Glomerular endothelial cell (primary cell): ENCODE data around the gene FMO4. TPM values are rescaled to one million over a fixed set of nuclear protein-coding genes. Genes with fewer than 3 reads are reported as not detected.
"Not testable (repeated sequence)": the region's sequence is repeated elsewhere in the genome, so short reads cannot be mapped to it uniquely, and the experiment has no call there.

Source experiments
- DNase-seq: peaks from one replicate; pipeline ENCODE4 v3.0.0-alpha.2; 2011; ENCODE audit warnings: low read depth, low spot score; ENCODE audit errors: extremely low read depth
- total RNA-seq: library from RNA; depleted of rRNA; stranded (reverse); fragments of >200 nt; gene quantifications from 2 replicates; pipeline ENCODE4 v1.2.3, GENCODE V29; 2015

The FMO4 gene
- total RNA-seq, 1 donor from 2014 or later: 0.88 TPM

- DNase-seq: no peak
These were observed 15.3 kb downstream of the FMO4 start for GRCh38 chr1:171329251-171329650.

DNA sequence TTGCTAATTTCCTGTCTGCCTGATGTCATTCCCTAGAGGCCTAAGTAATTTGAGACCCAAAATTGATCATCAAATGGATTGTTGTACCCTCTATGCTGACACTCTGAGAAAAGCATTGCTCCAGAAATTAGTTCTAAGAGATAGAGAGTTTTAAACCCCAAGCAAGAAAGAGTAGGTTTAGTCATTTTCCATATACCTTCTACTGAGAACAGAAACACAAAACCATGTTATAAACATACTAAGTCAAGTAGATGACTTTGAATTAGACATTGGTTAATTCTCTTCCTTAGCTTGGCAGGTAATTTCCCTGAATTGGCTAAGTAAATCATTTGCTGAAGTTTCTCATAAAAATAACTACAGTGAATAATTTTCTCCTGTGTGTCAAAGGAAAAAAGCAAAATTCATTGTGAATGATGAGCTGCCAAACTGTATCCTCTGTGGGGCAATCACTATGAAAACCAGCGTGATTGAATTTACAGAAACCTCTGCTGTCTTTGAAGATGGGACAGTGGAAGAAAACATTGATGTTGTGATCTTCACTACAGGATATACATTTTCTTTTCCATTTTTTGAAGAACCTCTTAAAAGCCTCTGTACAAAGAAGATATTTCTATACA, 20.1 kb downstream of the FMO4 start:
- DNase-seq: no peak

DNA sequence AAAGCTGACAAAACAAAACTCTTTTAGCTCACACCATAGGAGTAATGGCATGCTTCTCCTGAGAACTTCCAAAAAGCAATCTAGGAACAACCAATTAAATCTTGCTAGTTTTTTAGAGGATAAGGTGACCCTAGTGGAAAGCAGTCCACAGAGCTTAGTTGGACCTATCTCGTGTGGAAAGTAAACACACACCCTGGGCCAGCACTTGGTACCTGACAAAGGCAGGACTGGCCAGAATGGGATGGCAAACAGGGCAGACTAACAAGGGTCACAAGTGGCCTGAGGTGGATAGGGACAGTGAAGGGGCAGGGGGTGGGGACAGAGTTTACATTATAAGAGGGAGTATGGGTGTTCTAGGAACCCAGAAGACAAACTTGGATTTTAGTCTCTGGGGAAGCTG, 22.0 kb downstream of the FMO4 start:
- no peak for DNase-seq

GRCh38 chr1:171339345-171339744, 25.4 kb downstream of the FMO4 start:
- DNase-seq: not testable (repeated sequence)

- DNase-seq: no peak
These were observed 29.9 kb downstream of the FMO4 start for GRCh38 chr1:171343727-171344472.

GRCh38 chr1:171344473-171344820, 30.5 kb downstream of the FMO4 start:
- DNase-seq: no peak

DNA sequence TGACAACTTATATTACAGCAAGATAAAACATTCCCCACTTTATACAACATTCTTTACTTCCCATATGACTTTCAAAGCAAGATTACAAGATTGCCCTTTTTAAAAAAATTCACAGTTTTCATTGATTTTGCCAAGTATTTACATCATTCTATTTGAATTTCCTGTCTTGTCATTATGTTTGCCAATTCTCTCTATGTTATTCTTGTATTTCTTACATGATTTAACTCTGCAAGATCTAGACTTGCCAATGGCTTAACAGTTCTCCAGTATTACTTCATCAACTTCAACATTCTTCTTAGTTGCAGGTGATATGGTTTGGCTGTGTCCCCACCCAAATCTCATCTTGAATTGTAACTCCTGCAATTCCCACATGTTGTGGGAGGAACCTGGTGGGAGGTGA, 31.6 kb downstream of the FMO4 start:
- DNase-seq: no peak

DNA sequence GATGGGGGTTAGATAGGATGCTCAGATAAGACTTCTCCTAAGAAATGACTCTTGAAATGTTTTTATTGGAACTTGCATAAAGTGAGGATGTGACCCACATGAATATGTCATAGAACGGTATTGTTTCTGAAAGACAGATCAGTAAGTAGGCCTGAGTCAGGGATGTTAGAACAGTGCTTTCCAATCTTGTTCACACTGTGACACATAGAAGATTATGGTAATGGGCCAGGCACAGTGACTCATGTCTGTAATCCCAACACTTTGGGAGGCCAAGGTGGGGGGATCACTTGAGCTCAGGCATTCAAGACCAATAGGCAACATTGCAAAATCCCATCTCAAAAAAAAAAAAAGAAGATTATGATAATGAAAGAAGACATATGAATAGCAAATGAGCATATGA, 32.9 kb downstream of the FMO4 start:
- no peak for DNase-seq

DNA sequence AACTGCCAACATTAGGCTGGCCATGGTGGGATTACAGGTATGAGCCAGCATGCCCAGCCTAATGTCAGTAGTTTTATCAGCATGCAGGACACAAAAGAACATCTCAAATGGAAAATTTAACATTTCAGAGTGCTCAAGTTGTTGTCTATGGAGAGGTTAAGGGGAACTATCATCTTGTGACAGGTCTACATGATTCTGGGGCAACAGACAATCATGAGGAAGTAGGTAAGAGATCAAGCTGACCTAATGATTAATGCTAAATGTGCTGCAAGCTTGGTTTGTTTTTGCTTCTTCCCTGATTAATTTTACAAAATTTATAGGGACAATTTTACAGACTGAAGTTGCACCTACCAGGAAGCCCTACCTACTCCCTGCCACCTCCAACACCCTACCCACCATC, 36.6 kb downstream of the FMO4 start:
- DNase-seq: no peak

GRCh38 chr1:171351961-171352360, 38.0 kb downstream of the FMO4 start:
- no peak for DNase-seq

DNA sequence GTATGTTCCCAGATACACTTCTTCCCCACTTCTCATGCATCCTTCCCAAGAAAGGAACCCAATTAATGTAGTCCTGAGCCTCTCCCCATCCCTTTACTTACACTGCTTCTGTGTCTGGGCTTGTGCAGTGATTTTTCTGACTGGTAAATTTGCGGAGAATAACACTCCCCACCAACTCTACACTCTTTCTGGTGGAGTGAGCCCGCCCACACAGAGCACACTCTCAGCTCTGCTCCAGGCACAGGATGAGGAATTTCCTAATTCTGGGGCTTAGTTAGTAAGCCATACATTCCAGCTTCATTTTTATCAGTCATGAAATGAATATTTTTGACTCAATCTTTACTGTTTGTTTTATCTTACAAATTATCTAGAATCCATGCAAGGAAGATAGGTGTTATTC, 38.6 kb downstream of the FMO4 start:
- no peak for DNase-seq

DNA sequence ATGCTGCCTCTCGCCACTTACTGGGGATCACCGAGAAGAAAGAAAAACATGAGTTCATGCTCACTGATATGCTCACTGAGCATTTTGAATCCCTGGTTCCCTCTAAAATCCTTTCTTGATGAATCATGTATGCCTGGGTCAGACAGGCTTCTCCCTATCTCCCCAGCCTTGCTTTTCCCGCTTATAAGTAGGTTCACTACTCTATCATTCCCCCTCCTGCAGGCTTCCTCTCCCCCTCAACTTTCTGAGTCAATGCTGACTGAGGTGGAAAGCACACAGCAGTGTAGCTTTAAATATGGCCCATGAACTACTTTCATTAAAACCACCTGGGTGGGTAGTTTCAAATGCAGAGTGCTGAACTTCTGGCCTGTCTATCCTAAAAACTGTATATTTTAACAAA, 41.7 kb downstream of the FMO4 start:
- no peak for DNase-seq

- DNase-seq: no peak
These were observed 43.2 kb downstream of the FMO4 start for GRCh38 chr1:171357179-171357578.

DNA sequence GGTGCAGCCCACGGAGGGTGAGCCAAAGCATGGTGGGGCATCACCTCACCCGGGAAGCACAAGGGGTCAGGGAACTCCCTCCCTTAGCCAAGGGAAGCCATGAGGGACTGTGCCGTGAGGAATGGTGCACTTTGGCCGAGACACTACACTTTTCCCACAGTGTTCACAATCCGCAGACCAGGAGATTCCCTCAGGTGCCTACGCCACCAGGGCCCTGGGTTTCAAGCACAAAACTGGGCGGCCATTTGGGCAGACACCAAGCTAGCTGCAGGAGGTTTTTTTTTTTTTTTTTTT, 45.3 kb downstream of the FMO4 start:
- DNase-seq: not testable (repeated sequence)

GRCh38 chr1:171359731-171360527, 45.9 kb downstream of the FMO4 start:
- not testable (repeated sequence) for DNase-seq

DNA sequence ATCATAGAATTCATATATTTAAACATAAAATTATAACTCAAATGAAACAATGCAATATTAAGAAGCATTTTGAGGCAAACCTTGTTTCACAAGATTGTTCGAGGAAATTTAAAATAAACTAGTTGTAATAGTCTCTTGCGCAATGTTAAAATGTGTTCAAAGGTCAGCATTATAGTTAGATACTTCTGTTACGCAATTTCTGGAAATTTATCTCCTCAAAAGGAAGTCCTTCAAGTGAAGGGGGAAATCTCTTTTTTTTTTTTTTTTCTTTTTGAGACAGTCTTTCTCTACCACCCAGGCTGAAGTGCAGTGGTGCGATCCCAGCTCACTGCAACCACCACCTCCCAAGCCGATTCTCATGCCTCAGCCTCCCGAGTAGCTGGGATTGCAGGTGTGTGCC, 52.1 kb downstream of the FMO4 start:
- no peak for DNase-seq

GRCh38 chr1:171366816-171367215, 52.8 kb downstream of the FMO4 start:
- DNase-seq: no peak

DNA sequence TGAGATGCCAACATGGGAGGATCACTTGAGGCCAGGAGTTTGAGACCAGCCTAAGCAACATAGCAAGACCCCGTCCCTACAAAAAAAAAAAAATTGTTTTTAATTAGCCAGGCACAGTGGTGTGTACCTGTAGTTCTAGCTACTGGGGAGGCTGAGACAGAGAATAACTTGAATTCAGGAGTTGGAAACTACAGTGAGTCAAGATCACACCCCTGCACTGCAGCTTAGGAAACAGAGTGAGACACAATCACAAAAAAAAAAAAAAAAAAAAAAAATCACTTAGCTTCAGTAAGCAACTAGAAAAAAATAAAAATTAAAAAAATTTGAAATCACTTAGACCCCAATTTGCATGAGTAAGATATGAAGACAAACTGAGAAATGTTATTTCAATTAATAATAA, 53.5 kb downstream of the FMO4 start:
- no peak for DNase-seq

- DNase-seq: no peak
These were observed 58.6 kb downstream of the FMO4 start for GRCh38 chr1:171372418-171373084.

GRCh38 chr1:171373357-171374122, 59.6 kb downstream of the FMO4 start:
- not testable (repeated sequence) for DNase-seq

DNA sequence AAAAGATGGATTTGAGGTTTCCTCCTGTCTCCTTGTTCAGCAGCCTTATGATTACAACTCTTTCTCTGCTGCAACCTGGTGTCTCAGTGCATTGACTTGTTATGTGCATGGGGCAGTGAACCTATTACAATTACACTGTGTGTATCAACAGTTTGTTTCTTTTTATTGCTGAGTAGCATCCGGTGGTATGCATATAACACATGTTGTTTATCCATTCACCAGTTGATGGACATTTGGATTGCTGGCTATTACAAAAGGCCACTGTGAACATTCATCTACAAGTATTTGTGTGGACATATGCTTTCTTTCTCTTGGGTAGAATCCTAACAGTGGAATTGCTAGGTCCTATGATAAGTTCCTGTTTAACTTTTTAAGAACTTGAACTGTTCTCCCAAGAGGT, 65.9 kb downstream of the FMO4 start:
- no peak for DNase-seq
